GM18505 (cell line): ENCODE data around the gene POLR1H.
A peak's percentile ranks its signal among the peaks of the same experiment; 100 is the strongest.

Experiments used
- ATAC-seq: cut with Tn5 transposase; IDR thresholded peaks from one replicate; pipeline ENCODE4 v1.9.1; 2021; ENCODE audit not compliant: unreplicated experiment
- POLR2A ChIP-seq: IDR thresholded peaks from 4 replicates; pipeline ENCODE4 v1.6.1; 2011; ENCODE audit warnings: borderline replicate concordance; ENCODE audit not compliant: insufficient read depth, insufficient read length; ENCODE audit errors: extremely low read depth

The POLR1H gene

DNA sequence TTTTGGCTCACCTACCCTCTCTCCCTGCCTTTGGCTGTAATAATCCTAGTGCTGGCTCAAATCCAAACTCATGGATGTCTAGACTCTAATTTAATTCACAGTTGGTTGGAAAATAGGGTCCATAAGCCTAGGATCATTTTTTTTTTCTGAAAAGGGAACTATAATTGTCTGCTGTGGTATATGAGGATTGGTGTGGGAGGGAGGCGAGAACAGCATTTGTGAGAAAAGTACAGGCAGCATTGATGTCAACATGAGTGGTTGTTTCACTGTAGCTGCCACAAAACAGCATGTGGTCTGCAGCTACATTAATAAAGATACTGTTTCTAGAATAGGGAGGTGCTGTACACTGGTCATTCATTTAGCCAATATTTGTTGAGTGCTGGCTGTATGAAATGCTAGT, 18.6 kb upstream of the POLR1H start:
- no peak for TF ChIP-seq POLR2A
- no peak for ATAC-seq

DNA sequence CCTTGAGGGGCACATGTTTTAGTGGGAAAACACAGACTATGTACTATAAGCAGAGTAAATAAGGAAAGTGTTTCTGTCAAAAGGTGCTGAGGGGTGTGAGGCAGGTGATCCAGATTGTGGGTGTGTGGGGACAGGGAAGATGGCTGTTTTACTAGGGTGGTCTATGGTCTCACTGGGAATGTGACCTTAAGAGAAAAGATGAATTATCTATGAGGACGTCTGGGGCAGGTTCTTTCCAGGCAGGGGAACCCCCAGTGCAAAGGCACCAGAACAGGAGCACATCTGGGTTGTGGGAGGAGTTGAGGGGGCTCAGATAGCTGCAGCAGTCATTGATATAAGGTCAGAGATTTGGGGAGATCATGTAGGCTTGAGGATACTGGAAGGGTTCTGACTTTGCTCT, 18.2 kb upstream of the POLR1H start:
- ATAC-seq, result no peak
- no peak for TF ChIP-seq POLR2A

DNA sequence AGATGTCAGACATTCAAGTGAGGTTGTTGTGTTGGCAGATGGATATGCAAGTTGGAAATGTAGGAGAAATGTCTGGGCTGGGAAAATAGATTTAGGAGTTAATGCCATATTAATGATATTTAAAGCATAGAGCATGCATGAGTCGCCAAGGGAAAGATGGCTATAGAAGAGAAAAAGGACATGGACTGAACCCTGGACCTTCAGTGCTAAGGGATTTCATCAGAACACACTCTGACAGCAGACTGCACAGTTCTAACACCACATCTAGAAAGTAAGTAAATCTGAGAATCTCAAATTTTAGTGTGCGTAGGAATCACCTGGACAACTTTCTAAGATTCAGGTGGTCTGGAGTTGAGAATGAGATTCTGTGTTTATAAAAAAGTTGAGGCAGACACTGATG, 17.3 kb upstream of the POLR1H start:
- TF ChIP-seq POLR2A, result no peak
- no peak for ATAC-seq

DNA sequence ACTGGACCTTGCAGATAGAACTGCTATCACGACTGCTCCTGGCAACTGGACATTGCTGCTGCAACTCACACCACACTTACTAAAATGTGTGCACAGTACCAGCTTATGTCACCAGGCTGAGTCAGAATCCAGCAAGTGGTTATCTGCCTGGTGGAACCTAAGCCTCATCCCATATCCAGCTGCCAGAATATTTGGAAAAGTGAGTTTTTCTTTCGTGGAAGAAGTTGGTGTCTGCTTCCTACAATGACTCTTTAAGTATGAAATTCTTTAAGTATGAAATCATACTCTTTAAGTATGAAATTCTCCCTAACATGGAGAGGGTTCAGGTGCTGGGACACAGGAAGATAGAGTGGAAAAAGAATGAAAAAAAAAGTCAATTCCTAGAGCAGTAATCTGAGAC, 16.4 kb upstream of the POLR1H start:
- no peak for TF ChIP-seq POLR2A
- no peak for ATAC-seq

DNA sequence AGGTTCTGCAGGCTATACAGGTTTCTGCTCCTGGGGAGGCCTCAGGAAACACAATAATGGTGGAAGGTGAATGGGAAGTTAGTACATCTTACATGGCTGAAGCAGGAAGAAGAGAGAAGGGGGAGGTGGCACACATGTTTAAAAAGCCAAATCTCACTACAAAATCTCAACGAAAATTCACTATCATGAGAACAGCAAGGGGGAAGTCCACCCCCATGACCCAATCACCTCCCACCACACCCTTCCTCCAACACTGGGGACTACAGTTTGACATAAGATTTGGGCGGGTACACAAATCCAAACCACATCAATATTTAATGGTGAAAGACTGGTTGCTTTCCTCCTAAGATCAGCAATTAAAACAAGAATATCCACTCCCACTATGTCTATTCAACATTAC, 13.8 kb upstream of the POLR1H start:
- TF ChIP-seq POLR2A, result no peak
- no peak for ATAC-seq

DNA sequence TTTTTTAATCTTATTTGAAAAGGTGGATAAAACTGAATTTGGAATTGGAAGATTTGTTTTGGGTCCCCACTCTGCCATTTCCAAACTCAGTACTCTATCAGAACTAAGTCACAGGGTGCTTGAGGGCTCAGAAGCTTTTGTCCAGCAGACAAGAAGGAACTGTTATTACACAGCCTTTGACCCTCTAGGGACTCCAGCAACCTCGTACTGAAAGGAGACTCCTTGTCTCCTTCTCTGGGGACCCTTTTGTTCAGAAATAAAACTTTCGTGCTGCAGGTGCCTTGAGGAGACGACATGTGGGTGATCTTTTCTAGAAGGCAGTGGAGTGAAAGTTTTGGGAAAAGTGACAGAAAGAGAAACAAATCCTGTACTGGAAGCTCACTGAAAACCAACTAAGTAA, 7.4 kb upstream of the POLR1H start:
- no peak for ATAC-seq
- TF ChIP-seq POLR2A, result no peak

DNA sequence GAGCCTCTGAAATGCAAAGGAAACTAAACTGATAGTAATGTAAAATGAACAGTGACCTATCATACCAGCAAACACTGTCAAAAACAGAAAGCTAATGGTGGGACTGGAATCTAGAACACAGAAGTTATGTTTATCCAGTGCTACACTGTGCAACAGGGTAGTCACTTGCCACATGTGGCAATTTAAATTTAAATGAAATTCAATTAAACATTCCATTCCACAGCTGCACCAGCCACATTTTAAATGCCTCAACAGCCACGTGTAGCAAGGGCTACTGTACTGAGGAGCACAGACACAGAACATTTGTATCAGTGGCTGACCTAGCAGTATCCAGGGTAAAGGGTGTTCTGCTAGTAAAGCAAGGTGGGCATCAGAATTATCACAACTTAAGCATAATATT, 5.6 kb upstream of the POLR1H start:
- ATAC-seq, result no peak

DNA sequence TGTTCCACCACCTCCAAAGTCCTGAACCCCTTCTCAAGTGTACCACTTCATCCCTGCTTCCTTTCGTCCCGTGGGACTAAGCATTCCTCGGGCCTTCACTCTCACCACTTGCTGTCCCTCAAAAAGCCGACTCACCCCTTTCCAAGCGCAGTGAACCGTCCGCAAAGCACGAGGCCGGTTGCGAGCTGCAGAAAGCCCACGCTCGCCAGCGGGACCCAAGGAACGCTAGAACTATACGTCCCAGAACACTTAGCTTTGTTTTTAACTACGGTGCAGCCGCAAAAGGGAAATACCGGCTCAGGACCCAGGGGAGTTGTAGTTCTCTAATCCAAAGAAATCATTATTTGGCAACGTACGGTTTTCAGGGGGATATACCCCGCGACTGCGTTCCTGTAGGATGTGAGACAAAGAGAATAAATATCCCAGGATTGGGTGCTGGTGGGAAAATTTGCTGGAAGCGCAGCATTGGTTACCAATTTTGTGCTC, 416 bp upstream of the POLR1H start:
- no peak for TF ChIP-seq POLR2A
- ATAC-seq, result peak; percentile 15

More for the DNA sequence above, 5.6 kb upstream of the POLR1H start:
- TF ChIP-seq POLR2A, result no peak

DNA sequence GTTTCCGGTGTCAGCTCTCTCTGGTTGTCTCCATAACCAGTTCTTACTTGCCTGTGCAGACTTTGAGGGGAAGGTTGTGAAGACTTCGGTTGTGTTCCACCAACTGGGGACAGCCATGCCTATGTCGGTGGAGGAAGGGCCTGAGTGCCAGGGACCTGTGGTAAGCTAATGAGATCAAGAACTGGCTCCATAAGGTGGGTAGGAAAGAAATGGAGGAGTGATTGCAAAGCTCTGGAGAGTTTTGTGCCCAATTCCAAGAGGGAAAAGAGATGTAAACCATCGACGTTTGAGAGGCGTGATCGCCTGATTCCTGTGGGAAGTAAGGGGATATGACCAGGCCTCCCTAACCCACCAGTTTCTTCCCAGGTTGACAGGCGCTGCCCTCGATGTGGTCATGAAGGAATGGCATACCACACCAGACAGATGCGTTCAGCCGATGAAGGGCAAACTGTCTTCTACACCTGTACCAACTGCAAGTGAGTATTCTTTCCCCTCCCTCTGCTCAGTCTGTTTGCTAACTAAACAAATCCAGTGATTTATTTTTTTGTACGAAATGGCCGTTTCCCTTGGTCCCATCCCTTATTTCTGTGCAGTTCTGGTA, 893 bp downstream of the POLR1H start:
- ATAC-seq, result no peak

DNA sequence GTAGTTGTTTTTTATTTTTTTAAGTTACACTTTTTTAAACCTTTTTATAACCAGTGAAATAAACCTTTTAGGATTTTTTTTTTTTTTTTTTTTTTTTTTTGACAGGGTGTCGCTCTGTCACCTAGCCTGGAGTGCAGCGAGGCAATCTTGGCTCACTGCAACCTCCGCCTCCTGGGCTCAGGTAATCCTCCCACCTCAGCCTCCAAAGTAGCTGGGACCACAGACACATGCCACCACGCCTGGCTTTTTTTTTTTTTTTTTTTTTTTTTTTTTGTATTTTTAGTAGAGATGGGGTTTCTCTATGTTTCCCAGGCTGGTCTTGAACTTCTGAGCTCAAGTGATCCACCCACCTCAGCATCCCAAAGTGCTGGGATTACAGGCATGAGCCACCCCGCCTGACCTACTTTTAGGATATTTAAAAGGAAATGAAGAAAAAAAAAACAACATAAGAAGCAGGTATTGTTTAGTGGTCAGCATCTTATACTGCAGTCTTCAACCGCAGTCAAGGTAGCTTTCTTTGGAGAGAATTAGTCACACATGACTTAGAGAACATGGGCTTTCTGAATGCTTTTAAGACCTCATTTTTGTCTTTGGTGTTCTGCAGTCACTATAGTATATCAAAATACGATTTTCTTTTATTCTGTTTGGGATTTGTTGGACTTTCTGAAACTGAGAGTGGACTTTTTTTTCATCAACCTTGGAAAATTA, 1.6 kb downstream of the POLR1H start:
- no peak for TF ChIP-seq POLR2A
- ATAC-seq, result no peak

More for the DNA sequence above, 893 bp downstream of the POLR1H start:
- no peak for TF ChIP-seq POLR2A

DNA sequence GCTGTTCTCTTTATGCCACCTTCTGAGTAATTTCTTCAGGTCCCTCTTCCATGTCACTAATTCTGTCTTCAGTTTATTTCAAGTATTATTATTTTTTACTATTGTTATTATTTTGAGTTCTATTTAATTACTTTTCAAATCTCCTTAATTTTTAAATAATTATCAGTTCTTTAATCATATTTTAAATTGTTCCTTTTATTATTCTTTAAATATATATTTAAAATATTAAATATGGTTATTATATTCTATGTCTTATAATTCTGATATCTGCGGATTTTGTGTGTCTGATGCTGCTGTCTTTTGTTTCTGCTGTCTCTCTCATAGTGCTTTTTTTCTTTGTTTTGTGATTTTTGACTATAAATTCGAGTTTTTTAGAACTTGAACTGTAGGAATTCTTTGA, 2.2 kb downstream of the POLR1H start:
- no peak for TF ChIP-seq POLR2A
- ATAC-seq, result no peak

DNA sequence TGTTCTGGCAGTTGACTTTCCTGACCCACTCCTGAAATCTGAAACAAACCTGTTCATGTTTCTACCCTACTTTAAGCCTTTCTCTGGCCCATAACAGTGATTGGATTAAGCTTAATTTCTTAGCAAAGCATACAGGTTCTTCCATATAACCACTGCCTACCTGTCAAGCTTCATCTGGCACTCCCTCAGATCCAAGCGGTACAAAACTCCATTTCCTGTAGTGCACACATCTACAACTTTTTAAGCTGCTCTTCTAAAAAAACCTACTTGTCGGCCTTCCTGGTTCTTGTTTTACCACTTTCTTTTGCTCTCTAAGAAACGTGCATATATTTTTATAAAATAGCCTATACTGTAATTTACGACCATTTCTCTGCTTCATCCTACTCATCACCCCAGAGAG, 5.0 kb downstream of the POLR1H start:
- ATAC-seq, result no peak
- TF ChIP-seq POLR2A, result no peak

DNA sequence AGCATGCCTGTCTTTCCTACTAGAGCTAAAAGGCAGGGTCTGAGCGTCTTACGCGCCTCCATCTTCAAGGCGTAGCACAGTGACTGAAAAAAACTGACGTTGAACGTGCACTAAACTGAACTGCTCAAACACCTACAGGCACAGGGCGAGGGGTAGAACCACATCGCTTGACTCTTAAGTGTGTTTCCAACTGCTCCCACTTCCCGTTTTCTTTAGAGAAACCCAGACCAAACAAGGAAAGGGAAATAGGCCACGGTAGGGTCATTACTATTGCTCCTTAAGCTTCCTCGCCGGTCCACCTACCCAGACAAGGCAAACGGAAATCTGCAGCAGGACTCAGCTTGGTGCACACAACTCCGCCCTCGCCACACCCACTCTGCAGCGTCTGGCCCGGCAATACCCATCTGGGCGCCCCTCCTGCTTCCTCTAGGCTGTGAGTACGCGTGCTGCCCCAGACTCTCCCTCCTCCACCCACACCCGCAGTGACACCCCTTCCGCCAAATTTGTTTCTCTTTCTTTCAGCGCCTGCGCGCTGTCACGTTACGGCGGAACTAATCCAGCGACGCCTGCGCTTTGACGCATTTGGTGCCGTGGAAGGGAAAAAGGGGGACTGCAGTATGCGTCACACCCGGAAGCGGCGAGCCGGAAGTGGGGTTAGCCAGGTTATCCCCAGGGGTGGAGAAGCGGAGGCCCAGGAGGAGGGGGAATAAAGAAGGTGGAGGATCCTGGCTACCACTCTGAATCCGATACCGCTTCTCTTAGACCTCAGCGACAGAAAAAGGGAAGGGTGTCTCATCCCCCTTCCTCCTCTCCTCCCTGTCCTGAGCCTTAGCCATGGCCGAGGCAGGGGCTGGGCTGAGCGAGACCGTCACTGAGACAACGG, 5.8 kb downstream of the POLR1H start, which contains the start of gene PPP1R11:
TSS of gene PPP1R11 (plus strand) at position 622 of the 883 bp plus-strand sequence. CDS start at position 835, 213 bp downstream.
- TF ChIP-seq POLR2A, result peak; percentile 91
- peak; percentile 96 for ATAC-seq
